Right atrium auricular region (tissue), 2 donors: ENCODE data around the gene GLB1L2. TPM values are rescaled to one million over a fixed set of nuclear protein-coding genes. Genes with fewer than 3 reads are reported as not detected.

ENCODE experiments used
- DNase-seq: peaks from one replicate; pipeline ENCODE4 v3.0.0-alpha.2; 2019; ENCODE audit warnings: low spot score
- H3K27ac ChIP-seq, 2 donors: fragments of 200-600 bp; sonication (generic); 1 replicate in 1 of 2; 2 replicates in 1 of 2; pipeline ENCODE4 v1.5.1; 2016 to 2019
- H3K27me3 ChIP-seq, 2 donors: fragments of 200-600 bp; sonication (generic); one replicate each; pipeline versions ENCODE4 v1.5.1 to v1.6.0; 2017 to 2019
- H3K36me3 ChIP-seq: fragments of 200-600 bp; sonication (generic); one replicate; pipeline ENCODE4 v1.5.1; 2016
- H3K4me1 ChIP-seq, 2 donors: fragments of 200-600 bp; sonication (generic); one replicate each; pipeline versions ENCODE4 v1.5.1 to v1.6.0; 2017 to 2019
- H3K4me3 ChIP-seq, 2 donors: fragments of 200-600 bp; sonication (generic); 1 replicate in 1 of 2; 2 replicates in 1 of 2; pipeline ENCODE4 v1.5.1; 2017 to 2019; ENCODE audit warnings: mild to moderate bottlenecking in 1 of 2, moderate library complexity in 1 of 2
- H3K9me3 ChIP-seq, 2 donors: fragments of 200-600 bp; sonication (generic); one replicate each; pipeline ENCODE4 v1.5.1; 2019
- CTCF ChIP-seq, 2 donors: fragments of 200-600 bp; sonication (generic); IDR thresholded peaks; one replicate each; pipeline ENCODE4 v1.5.1; 2019; ENCODE audit warnings: antibody characterized with exemption in 2 of 2
- total RNA-seq, 2 donors: library from RNA; depleted of rRNA; stranded (reverse); fragments of >200 nt; gene quantifications; one replicate each; pipeline ENCODE4 v1.1.0, GENCODE V29; 2016

Gene GLB1L2
- total RNA-seq, 2 donors from 2014 or later = 0.22 to 2.4 TPM

GRCh38 chr11:134371436-134372185 is 39.8 kb downstream of the GLB1L2 start:
- Histone ChIP-seq H3K36me3 (no peaks in the 10 kb centered on the region), H3K27me3 (no peaks in the 10 kb centered on the region)
- DNase-seq = no peak

GRCh38 chr11:134372536-134372935 is 40.7 kb downstream of the GLB1L2 start:
- no peak for TF ChIP-seq CTCF (IDR thresholded peaks at IDR 0.05)
- no peaks in the 10 kb centered on the region for H3K27me3 ChIP-seq

More at GRCh38 chr11:134371436-134372185, 39.8 kb downstream of the GLB1L2 start:
- no peaks in the 10 kb centered on the region for H3K9me3 ChIP-seq
- no peaks in the 10 kb centered on the region for H3K4me1 ChIP-seq
- H3K27ac ChIP-seq = no peak overlapping the region
- no peak overlapping the region for H3K4me3 ChIP-seq
- no peak for TF ChIP-seq CTCF (IDR thresholded peaks at IDR 0.05)

GRCh38 chr11:134372961-134373360 is 41.2 kb downstream of the GLB1L2 start:
- Histone ChIP-seq H3K27ac (no peak overlapping the region), H3K36me3 (no peaks in the 10 kb centered on the region), H3K27me3 (no peaks in the 10 kb centered on the region), H3K4me1 (no peaks in the 10 kb centered on the region), H3K9me3 (no peaks in the 10 kb centered on the region), H3K4me3 (no peak overlapping the region)
- DNase-seq = no peak
- TF ChIP-seq CTCF (IDR thresholded peaks at IDR 0.05) = no peak

More at GRCh38 chr11:134372536-134372935, 40.7 kb downstream of the GLB1L2 start:
- H3K36me3 ChIP-seq = no peaks in the 10 kb centered on the region
- no peaks in the 10 kb centered on the region for H3K4me1 ChIP-seq
- H3K27ac ChIP-seq = no peak overlapping the region
- H3K4me3 ChIP-seq = no peak overlapping the region
- no peak for DNase-seq
- no peaks in the 10 kb centered on the region for H3K9me3 ChIP-seq

- no peak for TF ChIP-seq CTCF (IDR thresholded peaks at IDR 0.05)
- Histone ChIP-seq H3K36me3 (no peaks in the 10 kb centered on the region), H3K4me3 (no peak overlapping the region), H3K9me3 (no peaks in the 10 kb centered on the region), H3K4me1 (no peaks in the 10 kb centered on the region), H3K27me3 (no peaks in the 10 kb centered on the region), H3K27ac (no peak overlapping the region)
- DNase-seq = no peak
Observed at GRCh38 chr11:134373591-134374052, 41.8 kb downstream of the GLB1L2 start.

- H3K27ac ChIP-seq = no peak overlapping the region
- no peaks in the 10 kb centered on the region for H3K36me3 ChIP-seq
- no peaks in the 10 kb centered on the region for H3K9me3 ChIP-seq
- H3K4me1 ChIP-seq = no peaks in the 10 kb centered on the region
- TF ChIP-seq CTCF (IDR thresholded peaks at IDR 0.05) = no peak
- DNase-seq = no peak
- H3K4me3 ChIP-seq = no peak overlapping the region
- H3K27me3 ChIP-seq = no peaks in the 10 kb centered on the region
Observed at GRCh38 chr11:134374171-134374570, 42.4 kb downstream of the GLB1L2 start.
